Fibroblast of lung (primary cell): ENCODE results near the gene ABI3. TPM values are rescaled to one million over a fixed set of nuclear protein-coding genes. Genes with fewer than 3 reads are reported as not detected.

Source experiments
- DNase-seq, 2 donors: peaks; one replicate each; pipeline versions ENCODE4 v3.0.0 to v3.0.0-alpha.2; 2010; ENCODE audit warnings: low read depth in 2 of 2
- H2AFZ ChIP-seq: 2 replicates; pipeline ENCODE4 v1.5.1; 2012; ENCODE audit warnings: low read length, control low read depth, inconsistent platforms
- H3K27ac ChIP-seq: 2 replicates; pipeline ENCODE4 v1.5.1; 2011; ENCODE audit warnings: low read length, control low read depth; ENCODE audit not compliant: insufficient read depth
- H3K27me3 ChIP-seq: 2 replicates; pipeline ENCODE4 v1.5.1; 2011; ENCODE audit warnings: mild to moderate bottlenecking, low read length; ENCODE audit not compliant: control insufficient read depth, insufficient read depth
- H3K36me3 ChIP-seq: 2 replicates; pipeline ENCODE4 v1.5.1; 2011; ENCODE audit warnings: low read length; ENCODE audit not compliant: control insufficient read depth, insufficient read depth
- H3K4me1 ChIP-seq: 2 replicates; pipeline ENCODE4 v1.5.1; 2011; ENCODE audit warnings: low read length; ENCODE audit not compliant: control insufficient read depth, insufficient read depth; ENCODE audit errors: extremely low read depth
- H3K4me2 ChIP-seq: 2 replicates; pipeline ENCODE4 v1.5.1; 2011; ENCODE audit warnings: low read length, control low read depth; ENCODE audit not compliant: insufficient read depth; ENCODE audit errors: extremely low read depth
- H3K4me3 ChIP-seq, 4 experiments: fragments of 200-600 bp in 1 of 4; sonication (generic) in 1 of 4; replicated peaks in 1 of 4; 2 replicates each; pipeline ENCODE4 v1.5.1; 2011 to 2016; ENCODE audit warnings: low read length in 4 of 4, low read depth in 3 of 4, mild to moderate bottlenecking in 3 of 4, control low read depth in 2 of 4, inconsistent platforms in 1 of 4, mixed read lengths in 1 of 4; ENCODE audit not compliant: insufficient read depth in 1 of 4; ENCODE audit errors: control extremely low read depth in 1 of 4
- H3K79me2 ChIP-seq: 2 replicates; pipeline ENCODE4 v1.5.1; 2012; ENCODE audit warnings: mild to moderate bottlenecking, low read length, inconsistent platforms; ENCODE audit not compliant: control insufficient read depth, insufficient read depth
- H3K9ac ChIP-seq: 2 replicates; pipeline ENCODE4 v1.5.1; 2011; ENCODE audit warnings: mild to moderate bottlenecking, low read length, control low read depth; ENCODE audit not compliant: insufficient read depth
- H3K9me3 ChIP-seq: 2 replicates; pipeline ENCODE4 v1.5.1; 2012; ENCODE audit warnings: low read depth, low read length; ENCODE audit not compliant: control insufficient read depth, insufficient read depth
- H4K20me1 ChIP-seq: 2 replicates; pipeline ENCODE4 v1.5.1; 2011; ENCODE audit warnings: low read length; ENCODE audit not compliant: control insufficient read depth, insufficient read depth; ENCODE audit errors: extremely low read depth
- EZH2 ChIP-seq: IDR thresholded peaks from 2 replicates; pipeline ENCODE4 v1.5.1; 2012; ENCODE audit warnings: low read length, control low read depth, mild to moderate bottlenecking; ENCODE audit errors: missing control alignments
- polyA plus RNA-seq, 2 donors: library from polyadenylated mRNA; depleted of rRNA in 1 of 2; stranded (reverse) in 1 of 2; unstranded in 1 of 2; fragments of >200 nt; gene quantifications; 2 replicates each; pipeline ENCODE4 v1.2.1, GENCODE V29; 2011 to 2012; ENCODE audit warnings: missing spikeins in 1 of 2
- total RNA-seq: library from RNA; depleted of rRNA; stranded (reverse); fragments of >200 nt; gene quantifications from 2 replicates; pipeline ENCODE4 v1.2.1, GENCODE V29; 2014
- TF ChIP-seq, protein P1 (sequence below), 2 donors: IDR thresholded peaks in 1 of 2; conservative IDR thresholded peaks in 1 of 2; 1 replicate in 1 of 2; 2 replicates in 1 of 2; pipeline ENCODE4 v1.5.1; 2011 to 2012; ENCODE audit warnings: low read length in 2 of 2, control low read depth in 1 of 2, inconsistent platforms in 1 of 2, low read depth in 1 of 2, mild to moderate bottlenecking in 1 of 2

ABI3 gene
- total and polyA plus RNA-seq, 2 donors (not counting 1 experiment from before 2014, with no cell fraction given): 1.3 TPM; not detected in 1

DNA sequence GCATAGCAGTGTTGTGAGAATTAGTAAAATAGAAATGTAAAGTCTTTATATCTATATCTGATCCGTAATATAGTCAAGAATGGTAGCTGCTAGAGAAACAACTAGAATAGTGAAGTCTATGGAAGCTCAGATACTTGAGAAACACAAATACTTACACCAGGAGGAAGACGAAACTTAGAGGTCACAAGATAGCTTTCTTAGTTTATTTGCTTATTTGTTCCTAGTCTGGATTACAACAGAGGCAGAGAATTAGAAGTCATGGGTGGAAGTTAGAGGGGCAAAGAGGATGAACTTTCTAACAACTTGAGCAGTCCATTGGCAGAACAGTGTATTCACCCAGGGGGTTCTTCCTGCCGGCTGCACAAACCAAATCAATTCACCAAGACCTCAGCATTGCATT is 14.0 kb upstream of the ABI3 start:
- Histone ChIP-seq H3K27ac (no peak overlapping the region), H4K20me1 (no peaks in the 10 kb centered on the region), H3K9ac (no peak overlapping the region), H3K36me3 (no peaks in the 10 kb centered on the region), H3K9me3 (no peaks in the 10 kb centered on the region), H3K4me3 (no peak overlapping the region), H3K4me2 (no peak overlapping the region), H3K27me3 (no peaks in the 10 kb centered on the region), H3K4me1 (peaks cover 3% of the 10 kb centered on the region), H2AFZ (no peak overlapping the region), H3K79me2 (no peaks in the 10 kb centered on the region)
- TF ChIP-seq, protein P1, sequence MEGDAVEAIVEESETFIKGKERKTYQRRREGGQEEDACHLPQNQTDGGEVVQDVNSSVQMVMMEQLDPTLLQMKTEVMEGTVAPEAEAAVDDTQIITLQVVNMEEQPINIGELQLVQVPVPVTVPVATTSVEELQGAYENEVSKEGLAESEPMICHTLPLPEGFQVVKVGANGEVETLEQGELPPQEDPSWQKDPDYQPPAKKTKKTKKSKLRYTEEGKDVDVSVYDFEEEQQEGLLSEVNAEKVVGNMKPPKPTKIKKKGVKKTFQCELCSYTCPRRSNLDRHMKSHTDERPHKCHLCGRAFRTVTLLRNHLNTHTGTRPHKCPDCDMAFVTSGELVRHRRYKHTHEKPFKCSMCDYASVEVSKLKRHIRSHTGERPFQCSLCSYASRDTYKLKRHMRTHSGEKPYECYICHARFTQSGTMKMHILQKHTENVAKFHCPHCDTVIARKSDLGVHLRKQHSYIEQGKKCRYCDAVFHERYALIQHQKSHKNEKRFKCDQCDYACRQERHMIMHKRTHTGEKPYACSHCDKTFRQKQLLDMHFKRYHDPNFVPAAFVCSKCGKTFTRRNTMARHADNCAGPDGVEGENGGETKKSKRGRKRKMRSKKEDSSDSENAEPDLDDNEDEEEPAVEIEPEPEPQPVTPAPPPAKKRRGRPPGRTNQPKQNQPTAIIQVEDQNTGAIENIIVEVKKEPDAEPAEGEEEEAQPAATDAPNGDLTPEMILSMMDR (conservative IDR thresholded peaks at IDR 0.05 in 1 of 2, IDR thresholded peaks at IDR 0.05 in 1 of 2; ENCODE audit: low read depth in 1 of 2, low read length in 2 of 2): no peak
- TF ChIP-seq EZH2: no peak
- no peak for DNase-seq

- Histone ChIP-seq H3K9me3 (no peaks in the 10 kb centered on the region), H3K36me3 (no peaks in the 10 kb centered on the region), H3K27ac (no peak overlapping the region), H4K20me1 (no peaks in the 10 kb centered on the region), H3K4me3 (no peak overlapping the region), H3K27me3 (no peaks in the 10 kb centered on the region), H2AFZ (no peak overlapping the region), H3K79me2 (no peaks in the 10 kb centered on the region), H3K4me2 (no peak overlapping the region), H3K4me1 (peaks cover 3% of the 10 kb centered on the region), H3K9ac (no peak overlapping the region)
- DNase-seq: no peak
- no peak for TF ChIP-seq EZH2
- TF ChIP-seq, protein P1 (conservative IDR thresholded peaks at IDR 0.05 in 1 of 2, IDR thresholded peaks at IDR 0.05 in 1 of 2; ENCODE audit: low read depth in 1 of 2, low read length in 2 of 2): no peak
These were observed 13.0 kb upstream of the ABI3 start for GRCh38 chr17:49197346-49197998.

DNA sequence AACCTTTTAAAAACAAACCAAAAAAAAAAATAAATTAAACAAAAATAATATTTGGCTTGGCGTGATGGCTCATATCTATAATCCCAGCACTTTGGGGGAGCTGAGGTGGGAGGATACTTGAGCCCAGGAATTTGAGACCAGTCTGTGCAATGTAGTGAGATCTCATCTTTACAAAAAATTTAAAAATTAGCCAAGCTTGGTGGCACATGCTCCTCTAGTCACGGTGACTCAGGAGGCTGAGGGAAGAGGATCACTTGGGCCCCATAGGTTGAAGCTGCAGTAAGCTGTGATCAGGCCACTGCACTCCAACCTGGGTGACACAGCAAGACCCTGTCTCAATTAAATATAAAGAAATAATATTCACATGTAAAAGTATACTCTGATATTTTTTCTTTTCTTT is 12.3 kb upstream of the ABI3 start:
- H3K9me3 ChIP-seq: no peaks in the 10 kb centered on the region
- H4K20me1 ChIP-seq: no peaks in the 10 kb centered on the region
- H3K9ac ChIP-seq: no peak overlapping the region
- DNase-seq: no peak
- peaks cover 3% of the 10 kb centered on the region for H3K4me1 ChIP-seq
- H2AFZ ChIP-seq: no peak overlapping the region
- no peak overlapping the region for H3K4me3 ChIP-seq
- H3K27ac ChIP-seq: no peak overlapping the region
- H3K36me3 ChIP-seq: no peaks in the 10 kb centered on the region
- no peak for TF ChIP-seq EZH2
- TF ChIP-seq, protein P1 (conservative IDR thresholded peaks at IDR 0.05 in 1 of 2, IDR thresholded peaks at IDR 0.05 in 1 of 2; ENCODE audit: low read depth in 1 of 2, low read length in 2 of 2): no peak
- H3K4me2 ChIP-seq: no peak overlapping the region
- no peaks in the 10 kb centered on the region for H3K27me3 ChIP-seq
- no peaks in the 10 kb centered on the region for H3K79me2 ChIP-seq
